Duodenal mucosa (tissue), 2 donors: Measurements from ENCODE around the gene NNMT.

Experiments used
- H3K27ac ChIP-seq: one replicate; pipeline ENCODE4 v1.7.0; 2013; ENCODE audit warnings: low read depth, low read length
- H3K27me3 ChIP-seq, 2 donors: one replicate each; pipeline ENCODE4 v1.7.0; 2013; ENCODE audit warnings: low read length in 2 of 2, control low read depth in 1 of 2; ENCODE audit not compliant: insufficient read depth in 2 of 2, control insufficient read depth in 1 of 2
- H3K36me3 ChIP-seq, 2 donors: one replicate each; pipeline ENCODE4 v1.7.0; 2013; ENCODE audit warnings: low read length in 2 of 2, control low read depth in 1 of 2; ENCODE audit not compliant: insufficient read depth in 2 of 2, control insufficient read depth in 1 of 2
- H3K4me1 ChIP-seq, 2 donors: one replicate each; pipeline ENCODE4 v1.7.0; 2013; ENCODE audit warnings: low read length in 2 of 2, control low read depth in 1 of 2; ENCODE audit not compliant: insufficient read depth in 2 of 2, control insufficient read depth in 1 of 2
- H3K4me3 ChIP-seq, 2 donors: one replicate each; pipeline ENCODE4 v1.7.0; 2013; ENCODE audit warnings: low read length in 2 of 2, low read depth in 1 of 2
- H3K9ac ChIP-seq, 2 donors: one replicate each; pipeline ENCODE4 v1.7.0; 2013; ENCODE audit warnings: low read length in 2 of 2, low read depth in 1 of 2
- H3K9me3 ChIP-seq, 2 donors: one replicate each; pipeline ENCODE4 v1.7.0; 2013; ENCODE audit warnings: low read length in 2 of 2, control low read depth in 1 of 2; ENCODE audit not compliant: control insufficient read depth in 1 of 2

NNMT gene

GRCh38 chr11:114342476-114342875 lies 46.3 kb downstream of the NNMT start:
- H3K36me3 ChIP-seq: no peaks in the 10 kb centered on the region

GRCh38 chr11:114343020-114343419 lies 46.8 kb downstream of the NNMT start:
- H3K9ac ChIP-seq: no peak overlapping the region

More at GRCh38 chr11:114342476-114342875, 46.3 kb downstream of the NNMT start:
- H3K27me3 ChIP-seq: no peaks in the 10 kb centered on the region
- no peak overlapping the region for H3K4me3 ChIP-seq
- no peak overlapping the region for H3K27ac ChIP-seq
- no peaks in the 10 kb centered on the region for H3K9me3 ChIP-seq
- H3K4me1 ChIP-seq: no peaks in the 10 kb centered on the region
- no peak overlapping the region for H3K9ac ChIP-seq

GRCh38 chr11:114343493-114343892 lies 47.3 kb downstream of the NNMT start:
- Histone ChIP-seq H3K4me1 (no peaks in the 10 kb centered on the region), H3K27me3 (no peaks in the 10 kb centered on the region), H3K4me3 (no peak overlapping the region), H3K9me3 (no peaks in the 10 kb centered on the region), H3K9ac (no peak overlapping the region), H3K36me3 (no peaks in the 10 kb centered on the region), H3K27ac (no peak overlapping the region)

More at GRCh38 chr11:114343020-114343419, 46.8 kb downstream of the NNMT start:
- Histone ChIP-seq H3K27me3 (no peaks in the 10 kb centered on the region), H3K4me3 (no peak overlapping the region), H3K36me3 (no peaks in the 10 kb centered on the region), H3K9me3 (no peaks in the 10 kb centered on the region), H3K4me1 (no peaks in the 10 kb centered on the region), H3K27ac (no peak overlapping the region)

GRCh38 chr11:114344494-114344893 lies 48.3 kb downstream of the NNMT start:
- Histone ChIP-seq H3K27ac (no peak overlapping the region), H3K9me3 (no peaks in the 10 kb centered on the region), H3K4me3 (no peak overlapping the region), H3K27me3 (no peaks in the 10 kb centered on the region), H3K9ac (no peak overlapping the region), H3K4me1 (no peaks in the 10 kb centered on the region), H3K36me3 (no peaks in the 10 kb centered on the region)

- Histone ChIP-seq H3K27me3 (no peaks in the 10 kb centered on the region), H3K4me3 (no peak overlapping the region), H3K27ac (no peak overlapping the region), H3K4me1 (no peaks in the 10 kb centered on the region), H3K9ac (no peak overlapping the region), H3K9me3 (no peaks in the 10 kb centered on the region), H3K36me3 (no peaks in the 10 kb centered on the region)
Measured at GRCh38 chr11:114345575-114346222, 49.5 kb downstream of the NNMT start.

- no peaks in the 10 kb centered on the region for H3K4me1 ChIP-seq
- no peak overlapping the region for H3K27ac ChIP-seq
- no peak overlapping the region for H3K9ac ChIP-seq
- H3K9me3 ChIP-seq: no peaks in the 10 kb centered on the region
- H3K4me3 ChIP-seq: peak overlapping the region; percentile 53 to 58
- H3K36me3 ChIP-seq: no peaks in the 10 kb centered on the region
- H3K27me3 ChIP-seq: no peaks in the 10 kb centered on the region
Measured at GRCh38 chr11:114346709-114347141, 50.5 kb downstream of the NNMT start.

GRCh38 chr11:114348200-114349191 lies 52.3 kb downstream of the NNMT start:
- Histone ChIP-seq H3K27me3 (no peaks in the 10 kb centered on the region), H3K27ac (no peak overlapping the region), H3K36me3 (no peaks in the 10 kb centered on the region), H3K9ac (no peak overlapping the region), H3K4me3 (no peak overlapping the region), H3K9me3 (no peaks in the 10 kb centered on the region), H3K4me1 (no peaks in the 10 kb centered on the region)

GRCh38 chr11:114350022-114350421 lies 53.8 kb downstream of the NNMT start:
- Histone ChIP-seq H3K27ac (no peak overlapping the region), H3K36me3 (no peaks in the 10 kb centered on the region), H3K9ac (no peak overlapping the region), H3K27me3 (no peaks in the 10 kb centered on the region), H3K4me3 (no peak overlapping the region), H3K9me3 (no peaks in the 10 kb centered on the region), H3K4me1 (no peaks in the 10 kb centered on the region)

- Histone ChIP-seq H3K4me1 (no peaks in the 10 kb centered on the region), H3K27ac (no peak overlapping the region), H3K27me3 (no peaks in the 10 kb centered on the region), H3K9me3 (no peaks in the 10 kb centered on the region), H3K36me3 (no peaks in the 10 kb centered on the region), H3K4me3 (no peak overlapping the region), H3K9ac (no peak overlapping the region)
Measured at GRCh38 chr11:114353443-114353842, 57.2 kb downstream of the NNMT start.

GRCh38 chr11:114354076-114354475 lies 57.9 kb downstream of the NNMT start:
- no peak overlapping the region for H3K27ac ChIP-seq
- no peaks in the 10 kb centered on the region for H3K36me3 ChIP-seq
- H3K27me3 ChIP-seq: no peaks in the 10 kb centered on the region
- no peak overlapping the region for H3K9ac ChIP-seq
- H3K9me3 ChIP-seq: no peaks in the 10 kb centered on the region
- no peaks in the 10 kb centered on the region for H3K4me1 ChIP-seq
- no peak overlapping the region for H3K4me3 ChIP-seq
